Spleen (tissue), 11 donors: ENCODE results near the gene TACR1. TPM values are rescaled to one million over a fixed set of nuclear protein-coding genes. Genes with fewer than 3 reads are reported as not detected.

Experiments used
- DNase-seq: peaks from one replicate; pipeline ENCODE4 v3.0.0-alpha.2; 2020
- H3K27ac ChIP-seq, 8 donors: fragments of 200-600 bp; sonication (generic) in 7 of 8; 1 replicate in 4 of 8; 2 replicates in 4 of 8; pipeline versions ENCODE4 v1.5.0 to v1.8.0; 2016 to 2021; ENCODE audit warnings: inconsistent platforms in 4 of 8, mild to moderate bottlenecking in 4 of 8, moderate library complexity in 1 of 8
- H3K27me3 ChIP-seq, 7 donors: fragments of 200-600 bp; sonication (generic) in 6 of 7; replicated peaks in 1 of 7; 1 replicate in 4 of 7; 2 replicates in 3 of 7; pipeline versions ENCODE4 v1.5.0 to v1.8.0; 2016 to 2021; ENCODE audit warnings: inconsistent platforms in 3 of 7, mild to moderate bottlenecking in 1 of 7
- H3K36me3 ChIP-seq, 6 donors: fragments of 200-600 bp; sonication (generic) in 5 of 6; 1 replicate in 4 of 6; 2 replicates in 2 of 6; pipeline versions ENCODE4 v1.5.0 to v1.8.0; 2016 to 2021; ENCODE audit warnings: inconsistent platforms in 2 of 6
- H3K4me1 ChIP-seq, 6 donors: fragments of 200-600 bp; sonication (generic) in 5 of 6; 1 replicate in 3 of 6; 2 replicates in 3 of 6; pipeline versions ENCODE4 v1.5.0 to v1.8.0; 2016 to 2021; ENCODE audit warnings: inconsistent platforms in 3 of 6
- H3K4me3 ChIP-seq, 8 donors: fragments of 200-600 bp; sonication (generic) in 7 of 8; 1 replicate in 4 of 8; 2 replicates in 4 of 8; pipeline versions ENCODE4 v1.5.0 to v1.8.0; 2016 to 2021; ENCODE audit warnings: inconsistent platforms in 4 of 8, mild to moderate bottlenecking in 4 of 8, moderate library complexity in 2 of 8
- H3K9me3 ChIP-seq, 8 donors: fragments of 200-600 bp; sonication (generic) in 7 of 8; 1 replicate in 4 of 8; 2 replicates in 4 of 8; pipeline versions ENCODE4 v1.5.0 to v1.8.0; 2016 to 2021; ENCODE audit warnings: inconsistent platforms in 4 of 8
- CTCF ChIP-seq, 11 experiments: fragments of 200-600 bp in 7 of 11; fragments of 450-650 bp in 4 of 11; sonication (generic) in 4 of 11; IDR thresholded peaks in 8 of 11; conservative IDR thresholded peaks in 3 of 11; 1 replicate in 7 of 11; 2 replicates in 4 of 11; pipeline versions ENCODE4 v1.4.0 to v1.8.0; 2016 to 2021; ENCODE audit warnings: antibody characterized with exemption in 11 of 11, inconsistent platforms in 4 of 11, mild to moderate bottlenecking in 1 of 11
- POLR2A ChIP-seq, 3 donors: fragments of 450-650 bp; IDR thresholded peaks; one replicate each; pipeline ENCODE4 v1.5.1; 2017; ENCODE audit warnings: antibody characterized with exemption in 3 of 3, mild to moderate bottlenecking in 1 of 3
- POLR2AphosphoS5 ChIP-seq, 3 donors: sonication (generic); formaldehyde crosslinking; IDR thresholded peaks; one replicate each; pipeline ENCODE4 v1.5.1; 2017; ENCODE audit warnings: antibody characterized with exemption in 3 of 3
- WGBS, 5 donors: extraction: QIAGEN DNeasy Blood & Tissue Kit in 3 of 5; methylation state at CpG; one replicate each; pipeline versions ENCODE4 v1.1.5 to v1.1.7; 2013 to 2018; 5-methylcytosine and 5-hydroxymethylcytosine counted together
- intact Hi-C: fragments of 100-400 bp; cut with DNase I; formaldehyde crosslinking; loops from one replicate; pipeline ENCODE4 v1.15.0; 2023; ENCODE audit warnings: low total_unique reads
- polyA plus RNA-seq, 3 donors: library from polyadenylated mRNA; stranded (reverse); fragments of 200-250 nt; gene quantifications; one replicate each; pipeline ENCODE4 v1.2.1, GENCODE V29; 2013
- total RNA-seq, 7 donors: library from RNA; depleted of rRNA in 3 of 7; stranded (reverse); fragments of >200 nt in 3 of 7; fragmentation: NEBNext Ultra II Directional in 4 of 7; extraction: Animal tissue kit (Norgen Biotek cat#: 25700) in 4 of 7; gene quantifications; one replicate each; pipeline versions ENCODE4 v1.1.0 to v1.2.1, GENCODE V29; 2016 to 2021
- donor health status: healthy with polysubstance abuse.
- donor health status: DM: no; HTN: no; CAD: no; lungs with moderate emphysema.
- donor health status: DM: no; HTN: no; CAD: no.
- donor health status: Bipolar disorder and iron deficiency.
- donor health status: healthy.
- donor health status: DM: no; HTN: no; CAD: no.
- donor health status: DM: yes; HTN: yes; CAD: no.

Gene TACR1
- total and polyA plus RNA-seq, 10 donors: 0.02 to 0.28 (median 0.13) TPM; not detected in 3

- Histone ChIP-seq H3K27ac (no peak overlapping the region), H3K4me3 (no peak overlapping the region), H3K27me3 (no peaks in the 10 kb centered on the region), H3K36me3 (no peaks in the 10 kb centered on the region), H3K4me1 (no peaks in the 10 kb centered on the region), H3K9me3 (peaks cover 0 to 15% (median 3%) of the 10 kb centered on the region in 8 donors)
- no peak for DNase-seq
- intact Hi-C loops: no loop called here
- TF ChIP-seq CTCF (IDR thresholded peaks at IDR 0.05 in 8 of 11, conservative IDR thresholded peaks at IDR 0.05 in 3 of 11): no peak
- TF ChIP-seq POLR2A (IDR thresholded peaks at IDR 0.05): no peak
- TF ChIP-seq POLR2AphosphoS5 (IDR thresholded peaks at IDR 0.05): no peak
- 78 to 92% (median 84%) methylated on average over 4 of the region's 4 CpGs for WGBS, 5 donors
Measured at GRCh38 chr2:75099521-75099922, 99.8 kb downstream of the TACR1 start.

- Histone ChIP-seq H3K27ac (no peak overlapping the region), H3K4me1 (no peaks in the 10 kb centered on the region), H3K4me3 (no peak overlapping the region), H3K9me3 (peaks cover 0 to 15% (median 3%) of the 10 kb centered on the region in 8 donors), H3K27me3 (no peaks in the 10 kb centered on the region), H3K36me3 (no peaks in the 10 kb centered on the region)
- no peak for DNase-seq
- TF ChIP-seq POLR2AphosphoS5 (IDR thresholded peaks at IDR 0.05): no peak
- no peak for TF ChIP-seq POLR2A (IDR thresholded peaks at IDR 0.05)
- peak in 5 of 11 experiments; percentile 13 to 44 (median 22) for TF ChIP-seq CTCF (IDR thresholded peaks at IDR 0.05 in 8 of 11, conservative IDR thresholded peaks at IDR 0.05 in 3 of 11)
- 29 to 48% (median 42%) methylated on average over 2 of the region's 2 CpGs for WGBS, 5 donors
- intact Hi-C loops: no loop called here
Measured at GRCh38 chr2:75098856-75099255, 100.5 kb downstream of the TACR1 start.

GRCh38 chr2:75097831-75098230 lies 101.5 kb downstream of the TACR1 start:
- Histone ChIP-seq H3K4me3 (no peak overlapping the region), H3K27me3 (no peaks in the 10 kb centered on the region), H3K4me1 (no peaks in the 10 kb centered on the region), H3K36me3 (no peaks in the 10 kb centered on the region), H3K27ac (no peak overlapping the region), H3K9me3 (peaks cover 0 to 14% (median 3%) of the 10 kb centered on the region in 8 donors)
- intact Hi-C loops: no loop called here
- WGBS, 5 donors: 82 to 97% (median 85%) methylated on average over 1 of the region's 1 CpG
- TF ChIP-seq CTCF (IDR thresholded peaks at IDR 0.05 in 8 of 11, conservative IDR thresholded peaks at IDR 0.05 in 3 of 11): no peak
- no peak for TF ChIP-seq POLR2AphosphoS5 (IDR thresholded peaks at IDR 0.05)
- no peak for TF ChIP-seq POLR2A (IDR thresholded peaks at IDR 0.05)
- DNase-seq: no peak

- 83 to 97% (median 90%) methylated on average over 1 of the region's 1 CpG for WGBS, 5 donors
- DNase-seq: no peak
- Histone ChIP-seq H3K27me3 (no peaks in the 10 kb centered on the region), H3K4me3 (no peak overlapping the region), H3K27ac (no peak overlapping the region), H3K36me3 (no peaks in the 10 kb centered on the region), H3K9me3 (no peaks in the 10 kb centered on the region), H3K4me1 (no peaks in the 10 kb centered on the region)
- intact Hi-C loops: no loop called here
- no peak for TF ChIP-seq POLR2A (IDR thresholded peaks at IDR 0.05)
- no peak for TF ChIP-seq CTCF (IDR thresholded peaks at IDR 0.05 in 8 of 11, conservative IDR thresholded peaks at IDR 0.05 in 3 of 11)
- TF ChIP-seq POLR2AphosphoS5 (IDR thresholded peaks at IDR 0.05): no peak
Measured at GRCh38 chr2:75094405-75094804, 104.9 kb downstream of the TACR1 start.
